GM06990 (cell line): ENCODE results near the gene FSD2.

Source experiments
- DNase-seq: peaks from one replicate; pipeline ENCODE4 v3.0.0-alpha.2; 2011; ENCODE audit not compliant: insufficient read length; ENCODE audit errors: extremely low read depth
- H3K27me3 ChIP-seq: replicated peaks from 2 replicates; pipeline ENCODE4 v1.6.0; 2011; ENCODE audit warnings: low read length; ENCODE audit not compliant: control insufficient read depth, insufficient read depth
- H3K36me3 ChIP-seq: 2 replicates; pipeline ENCODE4 v1.5.1; 2011; ENCODE audit warnings: low read length; ENCODE audit not compliant: control insufficient read depth, insufficient read depth
- H3K4me3 ChIP-seq: replicated peaks from 2 replicates; pipeline ENCODE4 v1.5.1; 2011; ENCODE audit warnings: low read depth, mild to moderate bottlenecking, control low read depth, low read length
- TF ChIP-seq, protein P1 (sequence below): IDR thresholded peaks from 2 replicates; pipeline ENCODE4 v1.5.1; 2011; ENCODE audit warnings: low read length, control low read depth, mild to moderate bottlenecking, inconsistent platforms; ENCODE audit not compliant: insufficient read depth, poor library complexity, severe bottlenecking

FSD2 gene

DNA sequence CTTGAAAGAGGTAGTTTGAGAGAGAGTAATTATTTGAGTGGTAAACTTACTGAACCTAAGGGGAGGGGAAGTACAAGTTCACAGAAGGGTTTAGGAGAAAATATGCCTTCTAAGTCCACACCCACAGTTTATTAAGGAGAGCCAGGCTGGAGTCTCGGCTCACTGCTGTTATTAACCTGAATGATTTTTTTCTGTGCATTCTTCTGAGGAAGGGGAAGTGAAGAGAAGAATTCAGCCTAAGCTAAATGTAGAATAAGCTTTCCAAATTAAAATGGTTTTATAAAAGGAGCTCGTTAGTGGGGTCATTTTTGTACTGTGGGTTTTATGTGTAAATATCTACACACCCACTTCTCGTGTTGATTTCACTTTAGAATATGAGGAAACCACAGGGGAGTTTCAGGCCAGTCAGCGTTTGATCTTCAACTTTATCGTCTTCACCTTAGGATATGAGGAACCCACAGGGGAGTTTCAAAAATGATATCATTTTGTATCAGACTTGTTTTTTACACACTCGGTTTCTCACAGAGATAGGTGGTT is 5.1 kb upstream of the FSD2 start:
- DNase-seq = no peak
- peak overlapping the region; percentile 96 for H3K4me3 ChIP-seq
- H3K27me3 ChIP-seq = no peaks in the 10 kb centered on the region
- TF ChIP-seq, protein P1, sequence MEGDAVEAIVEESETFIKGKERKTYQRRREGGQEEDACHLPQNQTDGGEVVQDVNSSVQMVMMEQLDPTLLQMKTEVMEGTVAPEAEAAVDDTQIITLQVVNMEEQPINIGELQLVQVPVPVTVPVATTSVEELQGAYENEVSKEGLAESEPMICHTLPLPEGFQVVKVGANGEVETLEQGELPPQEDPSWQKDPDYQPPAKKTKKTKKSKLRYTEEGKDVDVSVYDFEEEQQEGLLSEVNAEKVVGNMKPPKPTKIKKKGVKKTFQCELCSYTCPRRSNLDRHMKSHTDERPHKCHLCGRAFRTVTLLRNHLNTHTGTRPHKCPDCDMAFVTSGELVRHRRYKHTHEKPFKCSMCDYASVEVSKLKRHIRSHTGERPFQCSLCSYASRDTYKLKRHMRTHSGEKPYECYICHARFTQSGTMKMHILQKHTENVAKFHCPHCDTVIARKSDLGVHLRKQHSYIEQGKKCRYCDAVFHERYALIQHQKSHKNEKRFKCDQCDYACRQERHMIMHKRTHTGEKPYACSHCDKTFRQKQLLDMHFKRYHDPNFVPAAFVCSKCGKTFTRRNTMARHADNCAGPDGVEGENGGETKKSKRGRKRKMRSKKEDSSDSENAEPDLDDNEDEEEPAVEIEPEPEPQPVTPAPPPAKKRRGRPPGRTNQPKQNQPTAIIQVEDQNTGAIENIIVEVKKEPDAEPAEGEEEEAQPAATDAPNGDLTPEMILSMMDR = no peak
- H3K36me3 ChIP-seq = peaks cover 3% of the 10 kb centered on the region; the same call in 1 of the 2 replicates

DNA sequence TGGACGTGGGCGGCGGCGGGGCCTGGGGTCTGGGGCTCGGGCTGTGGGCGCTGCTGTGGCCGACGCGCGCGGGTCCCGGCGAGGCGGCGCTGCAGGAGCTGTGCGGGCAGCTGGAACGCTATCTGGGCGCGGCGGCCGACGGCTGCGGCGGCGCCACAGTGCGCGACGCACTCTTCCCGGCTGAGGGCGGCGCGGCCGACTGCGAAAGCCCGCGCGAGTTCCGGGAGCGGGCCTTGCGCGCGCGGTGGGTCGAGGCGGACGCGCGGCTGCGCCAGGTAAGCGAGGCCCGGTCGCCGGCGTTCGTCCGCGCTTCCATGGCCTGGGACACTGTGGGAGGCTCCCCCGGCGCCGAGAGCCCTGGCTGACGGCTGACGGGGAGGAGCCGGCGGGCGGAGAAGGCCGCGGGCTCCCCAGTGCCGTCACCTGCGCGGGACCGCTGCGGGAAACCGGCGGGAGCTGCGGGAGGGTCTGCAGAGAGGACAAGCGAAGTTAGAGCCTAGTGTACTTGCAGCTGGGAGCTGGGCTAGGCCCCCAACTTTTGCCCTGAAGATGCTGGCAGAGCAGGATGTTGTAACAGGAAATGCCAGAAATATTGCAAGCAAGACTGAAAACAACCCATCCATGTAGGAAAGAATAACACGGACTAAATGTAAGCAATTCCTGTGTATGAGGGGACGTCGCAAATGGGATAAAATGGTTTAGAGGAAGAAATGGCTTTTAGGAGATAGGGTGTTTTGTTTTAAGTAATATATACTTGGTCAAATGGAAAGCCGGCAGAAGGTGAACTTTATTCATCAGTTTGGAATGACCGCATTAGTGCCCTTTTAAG is 4.4 kb upstream of the FSD2 start:
- TF ChIP-seq, protein P1 = no peak
- peak; percentile 68 for DNase-seq
- Histone ChIP-seq H3K4me3 (peak overlapping the region; percentile 96), H3K36me3 (peaks cover 3% of the 10 kb centered on the region; the same call in 1 of the 2 replicates), H3K27me3 (no peaks in the 10 kb centered on the region)

DNA sequence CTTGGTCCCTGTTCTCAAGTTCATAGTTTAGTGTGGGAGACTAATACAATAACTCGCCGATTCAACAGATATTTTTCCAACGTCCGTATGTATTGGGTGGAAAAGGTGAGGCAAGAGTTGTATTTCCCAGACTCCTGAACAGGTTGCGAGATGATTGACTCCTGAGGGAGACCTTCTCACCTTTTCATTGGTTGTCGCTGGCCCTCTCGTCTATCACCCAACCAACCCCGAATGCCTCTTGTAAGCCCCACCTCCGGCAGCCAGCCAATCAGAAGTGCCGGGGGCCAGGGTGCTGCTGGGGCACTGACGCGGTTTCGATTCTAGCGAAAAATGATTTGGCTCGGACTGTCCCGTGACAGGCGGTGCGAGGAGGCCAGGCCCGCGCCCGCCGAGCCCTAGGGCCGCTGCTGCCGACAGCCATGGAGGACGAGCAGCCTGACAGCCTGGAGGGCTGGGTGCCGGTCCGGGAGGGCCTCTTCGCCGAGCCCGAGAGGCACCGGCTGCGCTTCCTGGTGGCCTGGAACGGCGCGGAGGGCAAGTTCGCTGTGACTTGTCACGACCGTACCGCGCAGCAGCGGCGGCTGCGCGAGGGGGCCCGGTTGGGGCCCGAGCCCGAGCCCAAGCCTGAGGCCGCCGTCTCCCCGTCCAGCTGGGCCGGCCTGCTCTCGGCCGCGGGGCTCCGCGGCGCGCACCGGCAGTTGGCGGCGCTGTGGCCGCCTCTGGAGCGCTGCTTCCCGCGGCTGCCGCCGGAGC is 3.6 kb upstream of the FSD2 start, which contains the start of gene WHAMM:
Gene WHAMM, plus strand, starts transcription at position 321 of the 753 bp plus-strand sequence. Its CDS starts 99 bp downstream, at position 420.
- Histone ChIP-seq H3K36me3 (peaks cover 3% of the 10 kb centered on the region; the same call in 1 of the 2 replicates), H3K27me3 (no peaks in the 10 kb centered on the region), H3K4me3 (peak within 1 kb of the TSS; percentile 96)
- TF ChIP-seq, protein P1 = no peak
- DNase-seq = peak; percentile 93

DNA sequence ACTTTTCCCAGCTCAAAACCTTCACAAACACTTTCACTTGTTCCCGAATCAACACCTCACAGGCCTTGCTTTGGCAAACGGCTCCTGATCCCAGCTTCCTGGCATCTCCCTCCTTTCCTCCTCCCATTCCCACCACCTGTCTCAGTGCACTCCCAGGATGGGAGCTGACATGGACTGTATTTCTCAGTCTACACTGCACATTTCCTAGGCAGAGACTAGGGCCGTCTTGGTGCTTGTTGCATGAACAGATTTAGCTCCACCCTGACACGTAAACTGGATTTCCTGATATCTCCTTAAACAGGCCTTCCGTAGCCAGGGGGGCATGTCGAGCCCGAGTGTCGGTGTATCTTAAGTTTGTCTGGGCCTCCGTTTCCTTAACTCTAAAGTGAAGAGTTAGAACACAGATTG is 2.8 kb upstream of the FSD2 start:
- TF ChIP-seq, protein P1 = no peak
- Histone ChIP-seq H3K36me3 (peaks cover 1% of the 10 kb centered on the region; the same call in 1 of the 2 replicates), H3K27me3 (no peaks in the 10 kb centered on the region), H3K4me3 (peak overlapping the region; percentile 39)
- DNase-seq = peak; percentile 35

DNA sequence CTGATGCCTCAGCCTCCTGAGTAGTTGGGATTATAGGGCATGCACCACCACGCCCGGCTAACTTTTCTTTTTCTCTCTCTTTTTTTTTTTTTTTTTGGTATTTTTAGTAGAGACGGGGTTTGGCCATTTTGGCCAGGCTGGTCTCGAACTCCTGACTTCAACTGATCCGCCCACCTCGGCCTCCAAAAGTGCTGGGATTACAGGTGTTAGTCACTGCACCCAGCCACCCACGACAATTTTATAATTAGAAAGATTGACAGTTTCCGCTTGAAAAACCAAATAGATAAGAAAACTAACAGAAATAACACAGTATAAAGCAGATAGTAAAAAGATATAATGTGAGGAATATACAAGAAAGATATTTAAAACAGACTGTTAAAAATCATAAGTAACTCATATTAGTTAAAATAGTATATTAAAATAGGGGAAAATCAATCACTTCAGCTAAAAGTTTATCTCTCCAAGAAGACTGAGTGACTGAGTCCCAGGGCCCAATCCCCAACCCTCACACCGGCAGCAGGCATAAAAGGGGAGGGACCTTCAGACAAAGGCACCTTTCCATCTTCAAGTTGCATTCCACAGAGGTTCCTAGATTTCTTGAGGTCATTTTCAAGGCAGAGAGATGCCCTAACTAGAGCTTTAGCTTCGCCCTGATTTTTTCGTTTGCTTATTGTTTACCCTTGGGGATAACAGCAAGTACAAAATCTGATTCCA is 2.2 kb upstream of the FSD2 start:
- Histone ChIP-seq H3K27me3 (no peaks in the 10 kb centered on the region), H3K36me3 (no peaks in the 10 kb centered on the region; the same call in 1 of the 2 replicates), H3K4me3 (peak overlapping the region; percentile 39)
- peak; percentile 25 for DNase-seq
- TF ChIP-seq, protein P1 = no peak
